Fibroblast of skin of left quadriceps (primary cell): Measurements from ENCODE around the gene CHRNA4.

ENCODE experiments used
- DNase-seq, 2 experiments: peaks; one replicate each; pipeline ENCODE4 v3.0.0-alpha.2; 2013; ENCODE audit warnings: low read depth in 2 of 2

The CHRNA4 gene

GRCh38 chr20:63334356-63334755, 26.8 kb downstream of the CHRNA4 start:
- no peak for DNase-seq

DNA sequence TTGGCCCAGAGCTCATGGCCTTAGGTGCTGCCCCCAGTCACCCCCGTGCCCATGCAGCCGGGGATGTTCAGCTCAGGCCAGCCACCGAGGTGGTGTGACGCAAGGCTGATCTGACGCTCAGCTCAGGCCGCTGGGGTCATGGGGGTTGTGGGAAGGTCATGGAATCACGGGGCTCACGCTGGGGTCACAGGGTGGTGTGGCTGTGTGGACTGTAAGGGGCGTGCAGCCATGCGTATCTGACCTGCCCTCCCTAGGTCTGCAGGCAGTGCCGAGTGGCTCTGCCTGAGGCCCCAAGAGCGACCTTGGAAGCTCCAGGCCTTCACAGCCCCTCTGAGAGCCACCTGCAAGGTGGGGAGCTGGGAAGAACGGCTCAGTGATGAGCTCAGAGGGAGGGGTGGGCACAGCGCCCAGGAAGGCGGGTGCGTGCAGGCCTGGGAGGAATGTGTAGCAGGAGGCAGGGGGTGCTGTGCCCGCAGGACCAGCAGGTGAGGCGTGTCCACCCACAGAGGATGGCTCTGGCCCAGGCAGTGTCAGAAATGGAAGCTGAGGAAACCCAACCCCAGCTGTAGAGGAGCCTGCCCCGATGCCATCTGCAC, 27.8 kb downstream of the CHRNA4 start:
- no peak for DNase-seq

- no peak for DNase-seq
Observed at GRCh38 chr20:63332488-63333240, 28.5 kb downstream of the CHRNA4 start.

DNA sequence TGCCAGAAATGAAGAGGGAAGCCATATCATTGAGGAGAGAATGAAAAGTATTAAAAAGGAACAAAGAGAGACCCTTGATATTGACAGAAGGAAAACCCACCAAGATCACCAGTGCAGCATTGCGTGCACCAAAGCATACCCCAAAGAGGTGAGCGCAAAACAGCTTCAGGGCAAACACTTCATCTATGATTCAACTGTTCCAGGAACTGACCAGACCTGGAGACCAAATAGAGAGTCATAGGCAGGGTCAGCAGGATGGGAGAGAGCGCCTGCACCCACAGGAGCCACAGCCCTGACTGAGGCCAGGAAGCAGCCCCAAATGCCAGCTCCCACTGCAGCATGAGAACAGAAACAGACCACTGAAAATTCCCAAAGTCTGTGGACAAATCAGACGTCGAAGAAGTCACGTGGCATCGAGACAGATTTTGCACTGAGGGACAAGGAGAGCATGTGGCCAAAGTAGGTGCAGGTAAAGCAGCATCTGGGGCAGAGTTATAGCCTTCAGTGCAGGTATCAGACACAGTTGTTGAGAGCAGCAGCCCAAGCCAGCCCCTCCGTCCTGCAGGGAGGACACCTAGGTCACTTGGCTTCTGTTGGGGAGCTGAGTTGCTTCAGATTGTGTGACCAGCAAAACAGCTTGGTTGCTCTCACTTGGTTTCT, 29.3 kb downstream of the CHRNA4 start:
- no peak for DNase-seq

DNA sequence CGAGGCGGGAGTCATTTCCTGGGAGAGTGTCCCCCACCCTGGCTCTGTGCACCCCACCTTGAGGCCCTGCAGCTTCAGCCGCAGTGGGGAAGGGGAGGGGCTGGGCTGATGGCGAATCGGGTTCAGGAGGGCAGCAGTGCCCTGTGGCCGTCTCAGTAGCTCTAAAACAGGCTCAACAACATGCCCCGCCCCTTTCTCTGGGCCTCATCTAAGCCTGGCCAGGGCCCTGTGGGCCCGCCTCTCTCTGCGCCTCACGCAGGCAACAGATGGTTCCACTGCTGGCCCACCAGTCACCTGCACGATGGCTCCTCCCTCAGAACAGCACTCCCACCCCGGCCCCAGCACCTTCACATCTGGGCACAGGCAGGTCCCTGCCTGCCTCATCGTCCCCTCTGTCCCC, 30.2 kb downstream of the CHRNA4 start:
- DNase-seq = no peak

DNA sequence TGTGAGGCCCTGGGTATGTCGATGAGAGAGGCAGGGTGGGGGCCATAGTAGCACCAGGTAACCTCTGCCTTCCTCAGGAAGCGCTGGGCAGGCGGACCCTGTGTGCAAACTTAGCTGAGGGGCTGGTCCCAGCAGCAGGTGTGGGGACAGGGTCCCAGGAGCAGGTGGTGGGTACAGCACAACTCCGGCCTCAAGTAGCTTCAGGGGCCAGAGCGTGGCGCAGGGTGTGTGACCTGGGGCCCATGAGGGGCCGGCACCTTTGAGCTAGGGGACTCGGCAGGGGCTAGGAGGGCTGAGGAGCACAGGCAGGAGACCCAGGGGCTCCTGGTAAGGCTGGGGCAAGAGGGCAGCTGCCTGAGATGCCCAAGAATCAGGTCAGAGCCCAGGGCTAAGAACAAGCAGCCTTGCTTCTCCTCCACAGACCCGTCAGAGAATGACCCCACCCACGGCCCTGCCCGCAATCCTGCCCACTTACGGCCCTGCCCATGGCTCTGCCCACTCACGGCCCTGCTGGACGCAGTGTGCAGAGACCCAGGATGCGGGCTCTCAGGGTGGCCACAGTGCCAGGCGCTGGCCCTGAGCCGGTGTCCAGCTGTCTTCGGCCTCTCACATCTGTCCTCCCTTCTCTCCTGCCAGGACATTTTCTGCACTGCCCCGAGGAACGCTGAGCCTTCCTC, 30.9 kb downstream of the CHRNA4 start:
- no peak for DNase-seq

DNA sequence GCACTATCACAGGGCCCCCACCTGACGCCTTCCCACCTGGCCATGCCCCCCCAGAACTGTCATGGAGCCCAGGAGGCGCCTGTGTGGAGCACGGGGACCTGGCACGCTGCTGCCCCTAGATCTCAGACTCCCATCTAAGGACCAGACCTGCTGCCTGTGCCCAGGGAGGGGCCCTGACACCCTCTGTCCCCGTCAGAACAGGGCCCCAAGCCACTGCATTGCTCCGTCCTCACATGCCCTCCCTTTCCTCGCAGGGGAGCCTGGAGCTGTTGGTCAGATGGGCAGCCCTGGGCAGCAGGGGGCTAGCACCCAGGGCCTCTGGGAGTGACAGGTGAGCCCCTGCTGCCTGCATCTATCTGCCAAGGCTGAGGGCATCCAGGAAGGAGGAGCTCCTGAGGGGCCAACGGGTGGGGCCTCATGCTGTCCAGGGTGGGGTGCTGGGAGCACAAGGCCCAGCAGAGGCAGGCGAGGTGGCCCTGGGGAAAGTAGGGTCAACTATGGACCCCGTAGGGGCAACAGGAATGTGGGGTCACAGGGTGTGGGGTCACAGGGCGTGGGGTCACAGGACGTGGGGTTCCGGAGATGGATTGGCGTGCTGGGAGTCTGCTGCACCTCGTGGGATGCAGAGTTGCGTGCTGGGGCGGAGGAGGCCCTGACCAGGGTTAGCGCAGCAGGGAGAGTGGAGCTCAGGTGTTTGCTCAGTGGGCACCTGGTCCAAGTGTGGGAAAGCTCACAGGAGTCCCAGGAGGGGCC, 31.6 kb downstream of the CHRNA4 start:
- no peak for DNase-seq

DNA sequence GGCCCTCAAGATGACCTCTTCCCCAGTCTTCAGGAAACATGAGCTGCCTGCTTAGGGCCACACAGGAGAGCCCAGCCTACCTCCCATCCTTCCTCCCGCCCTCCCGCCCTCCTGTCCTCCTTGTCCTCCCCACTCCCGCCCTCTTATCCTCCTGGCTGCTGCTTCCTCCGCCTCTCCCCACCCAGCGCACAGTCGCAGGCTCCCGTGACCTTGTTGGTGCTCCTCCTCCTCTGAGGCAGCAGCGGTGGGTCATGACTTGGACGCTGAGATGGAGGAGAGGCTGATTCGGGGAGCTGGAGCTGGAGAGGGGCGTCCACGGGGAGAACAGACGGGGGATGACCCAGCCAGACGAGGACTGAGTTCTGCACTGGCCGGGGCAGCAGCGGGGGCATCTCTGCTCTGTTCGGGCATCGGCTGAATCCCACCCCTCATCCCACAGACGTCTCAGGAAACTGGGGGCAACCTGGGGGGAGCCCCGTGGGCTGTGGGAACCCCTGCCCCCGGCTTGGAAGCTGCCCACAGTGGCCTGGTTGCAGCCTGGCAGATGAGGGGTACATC, 32.4 kb downstream of the CHRNA4 start:
- DNase-seq = no peak

DNA sequence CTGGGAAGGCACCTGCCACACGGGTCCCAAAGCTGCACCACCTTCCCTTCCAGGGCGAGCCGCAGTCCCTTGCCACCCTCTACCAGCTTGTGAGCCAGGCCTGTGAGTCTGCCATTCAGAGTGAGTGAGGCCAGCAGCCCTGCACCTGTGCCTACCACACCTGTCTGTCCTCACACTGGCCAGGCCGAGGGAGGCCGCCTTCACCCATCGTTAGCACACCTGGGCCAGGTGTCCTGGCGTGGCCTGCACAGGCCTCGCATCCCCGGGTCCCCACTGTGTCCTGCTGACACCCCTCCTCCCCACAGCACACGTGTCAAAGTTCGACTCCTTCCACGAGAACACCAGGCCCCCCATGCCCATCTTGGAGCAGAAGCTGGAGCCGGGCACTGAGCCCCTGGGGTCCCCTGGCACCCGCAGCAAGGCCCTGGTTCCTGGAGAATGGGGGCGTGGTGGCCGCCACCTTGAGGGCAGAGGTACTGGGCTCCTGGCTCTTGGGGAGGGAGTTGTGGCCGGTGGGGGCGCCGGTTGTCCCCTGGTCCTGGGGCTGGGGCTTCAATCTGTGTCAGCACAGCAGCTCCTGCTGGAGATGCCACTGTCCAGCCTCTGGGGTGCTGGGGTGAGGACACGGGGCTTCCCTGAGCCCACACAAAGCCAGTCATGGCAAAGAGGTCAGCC, 33.0 kb downstream of the CHRNA4 start:
- DNase-seq = no peak

DNA sequence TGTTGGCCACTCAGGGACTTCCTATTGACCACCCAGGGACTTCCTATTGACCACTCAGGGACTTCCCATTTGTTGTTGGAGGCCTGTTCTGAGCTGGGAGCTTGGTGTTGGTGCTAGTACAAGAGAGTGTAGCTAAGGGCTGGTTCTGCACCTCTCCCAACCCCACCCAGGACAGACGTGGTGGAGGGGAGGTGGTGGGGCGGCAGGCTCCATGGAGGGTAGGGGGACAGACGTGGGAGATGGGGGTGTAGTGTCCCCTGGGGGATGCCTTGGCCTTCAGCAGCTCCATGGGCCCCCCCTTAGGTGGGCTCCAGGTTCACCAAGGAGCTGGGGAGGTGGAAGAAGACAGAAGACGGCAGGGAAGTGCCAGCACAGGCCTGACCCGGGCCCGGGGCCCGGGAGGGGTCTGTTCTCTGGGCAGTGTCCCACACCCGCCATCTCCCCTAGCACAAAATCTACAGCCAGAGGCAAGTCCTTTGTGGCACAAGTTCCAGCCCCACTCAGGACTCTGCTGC, 33.9 kb downstream of the CHRNA4 start:
- no peak for DNase-seq

DNA sequence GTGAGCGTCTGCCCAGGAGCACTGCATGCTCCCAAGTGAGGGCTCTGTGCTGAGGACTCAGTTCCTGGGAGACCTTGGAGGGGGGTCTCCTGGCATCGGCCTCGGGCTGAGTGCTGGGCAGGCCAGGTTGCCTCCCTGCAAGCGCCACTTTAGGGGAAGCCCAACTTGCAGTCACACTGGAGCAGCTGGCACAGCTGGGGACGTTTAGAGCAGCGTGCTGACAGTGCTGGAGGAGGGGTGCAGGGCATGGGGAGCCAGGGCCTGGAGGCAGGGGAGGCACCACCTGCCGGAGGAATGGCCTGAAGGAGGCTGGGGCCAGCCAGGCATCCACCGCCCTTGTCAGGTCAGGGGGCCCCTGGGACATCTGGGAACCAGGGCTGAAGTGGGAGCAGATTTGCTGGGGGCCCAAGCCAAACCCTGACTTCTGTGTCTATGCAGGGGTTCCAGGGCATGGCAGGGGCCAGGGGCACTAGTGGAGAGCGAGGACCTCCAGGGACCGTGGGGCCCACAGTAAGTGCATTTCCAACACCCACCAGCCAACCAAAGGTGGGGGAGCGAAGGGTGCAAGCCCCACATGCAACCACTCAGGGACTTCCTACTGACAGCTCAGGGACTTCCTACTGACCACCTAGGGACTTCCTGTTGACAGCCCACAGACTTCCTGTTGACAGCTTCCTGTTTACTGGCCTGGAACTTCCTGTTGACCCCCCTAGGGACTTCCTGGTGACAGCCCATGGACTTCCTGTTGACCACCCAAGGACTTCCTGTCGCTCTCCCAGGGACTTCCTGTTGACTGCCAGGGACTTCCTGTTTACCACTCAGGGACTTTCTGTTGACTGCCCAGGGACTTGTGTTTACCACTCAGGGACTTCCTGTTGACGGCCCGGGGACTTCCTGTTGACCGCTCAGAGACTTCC, 34.6 kb downstream of the CHRNA4 start:
- DNase-seq = no peak

DNA sequence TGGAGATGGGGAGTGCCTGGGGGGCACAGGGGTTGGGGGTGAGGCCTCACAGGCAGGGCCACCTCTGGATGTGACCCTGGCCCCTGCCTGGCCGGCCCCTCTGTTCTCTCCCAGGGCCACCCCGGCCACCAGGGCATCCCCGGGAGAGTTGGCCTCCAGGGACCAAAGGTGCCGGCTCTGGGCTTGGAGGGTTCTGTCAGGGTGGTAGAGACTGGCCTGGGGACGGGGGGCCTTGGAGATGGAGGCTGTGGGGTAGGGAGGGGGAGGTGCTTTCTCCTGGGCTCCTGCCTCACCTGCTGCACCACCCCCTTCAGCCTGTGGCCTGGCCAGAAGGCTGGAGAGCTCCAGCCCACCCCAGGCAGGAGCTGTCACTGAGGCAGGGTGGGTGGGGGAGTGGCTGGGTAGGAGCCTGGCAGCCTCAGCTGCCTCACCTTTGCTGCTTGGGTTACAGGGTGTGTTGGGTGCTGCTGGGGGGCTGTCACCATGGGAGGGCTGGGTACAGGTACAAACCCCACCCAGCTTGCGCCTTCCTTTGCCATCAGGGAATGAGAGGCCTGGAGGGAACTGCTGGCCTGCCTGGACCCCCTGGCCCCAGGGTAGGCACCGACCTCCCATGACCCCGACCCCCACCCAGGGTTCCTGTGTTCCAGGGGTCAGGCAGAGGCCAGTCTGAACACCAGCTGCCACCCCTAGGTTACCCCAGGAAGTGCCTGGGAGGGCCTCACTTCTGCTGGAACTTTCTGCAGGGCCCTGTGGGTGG, 35.4 kb downstream of the CHRNA4 start:
- DNase-seq = no peak

- no peak for DNase-seq
Observed at GRCh38 chr20:63325021-63325471, 36.1 kb downstream of the CHRNA4 start.

DNA sequence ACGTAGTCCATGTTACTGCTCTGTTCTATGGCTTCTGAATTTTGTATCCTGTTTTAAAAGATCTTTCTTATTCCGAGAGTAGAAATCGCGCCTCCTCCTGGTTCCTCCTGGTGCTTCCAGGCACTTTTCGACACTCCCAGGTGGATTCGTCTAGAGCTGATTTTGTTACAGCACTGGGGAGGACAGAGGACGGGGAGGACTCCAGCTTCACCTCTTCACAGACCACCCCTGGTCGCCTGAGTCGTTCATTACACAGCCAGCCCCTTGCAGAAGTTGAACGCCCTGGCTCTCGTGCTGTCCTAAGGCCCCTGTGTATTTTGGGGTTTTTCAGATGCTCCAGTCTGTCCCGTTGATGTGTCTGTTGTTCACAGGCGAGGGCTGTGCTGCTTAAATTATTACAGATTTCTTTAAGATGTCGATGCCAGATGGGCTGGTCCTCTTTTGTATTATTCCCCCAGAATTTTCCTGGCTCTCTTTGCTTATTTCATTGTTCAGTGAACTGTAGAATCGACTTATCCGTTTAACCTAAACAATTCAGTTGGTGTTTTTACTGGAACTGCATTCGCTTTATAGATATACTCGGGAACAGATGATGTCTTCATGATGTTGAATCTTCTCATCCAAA, 37.7 kb downstream of the CHRNA4 start:
- no peak for DNase-seq

DNA sequence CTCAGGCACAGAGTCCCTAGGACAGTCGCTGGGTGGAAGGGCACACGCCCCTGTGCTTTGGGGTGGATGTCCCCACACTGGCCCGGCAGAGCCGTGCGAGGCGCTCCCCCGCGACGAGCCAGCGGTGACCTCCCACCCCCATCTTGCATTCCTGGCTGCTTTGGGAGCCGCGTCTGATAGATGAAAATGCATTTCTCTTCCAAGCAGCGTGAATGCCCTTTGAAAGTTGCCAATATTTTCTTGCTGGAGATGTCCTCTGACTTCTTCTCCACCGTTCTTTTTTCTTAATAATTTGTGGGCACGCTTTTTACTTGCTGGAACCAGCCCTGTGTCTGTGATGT, 38.2 kb downstream of the CHRNA4 start:
- no peak for DNase-seq

DNA sequence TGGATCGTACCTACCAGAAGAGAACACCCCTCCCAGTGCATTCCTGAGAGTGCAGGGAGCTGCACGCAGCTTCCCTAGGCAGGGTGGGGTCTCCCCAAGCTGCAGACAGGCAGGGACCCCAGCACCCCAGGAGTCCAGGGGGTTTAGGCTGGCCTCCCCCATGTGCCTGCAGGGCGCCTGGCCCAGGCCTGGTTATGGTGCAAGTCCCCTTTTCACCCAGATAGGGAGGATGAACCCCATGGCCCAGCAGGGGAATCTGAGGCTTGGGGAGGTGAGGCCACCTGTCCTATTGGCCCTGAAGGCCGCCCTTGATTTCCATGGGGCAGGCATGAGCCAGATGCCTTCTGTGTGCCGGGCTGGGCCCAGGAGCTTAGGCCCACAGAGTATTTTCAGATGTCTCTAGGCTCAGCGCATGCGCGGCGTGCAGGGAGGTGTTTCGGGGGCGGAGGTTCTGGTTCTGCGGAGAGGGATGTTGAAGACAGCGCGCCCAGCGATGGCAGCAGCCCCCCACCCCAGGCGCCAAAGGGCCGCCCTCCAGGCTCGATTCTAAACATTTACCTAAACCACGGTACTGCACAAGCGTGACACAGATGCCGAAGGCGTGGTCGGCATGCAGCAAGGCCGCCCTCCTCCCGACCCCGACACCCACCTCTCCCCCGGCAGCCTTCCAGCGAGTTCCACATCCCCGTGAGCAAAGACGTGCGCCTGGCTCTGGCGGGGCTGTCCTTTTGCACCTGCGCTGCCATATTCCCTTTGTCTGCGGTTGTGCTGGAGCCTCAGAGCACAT, 38.8 kb downstream of the CHRNA4 start:
- DNase-seq = no peak

DNA sequence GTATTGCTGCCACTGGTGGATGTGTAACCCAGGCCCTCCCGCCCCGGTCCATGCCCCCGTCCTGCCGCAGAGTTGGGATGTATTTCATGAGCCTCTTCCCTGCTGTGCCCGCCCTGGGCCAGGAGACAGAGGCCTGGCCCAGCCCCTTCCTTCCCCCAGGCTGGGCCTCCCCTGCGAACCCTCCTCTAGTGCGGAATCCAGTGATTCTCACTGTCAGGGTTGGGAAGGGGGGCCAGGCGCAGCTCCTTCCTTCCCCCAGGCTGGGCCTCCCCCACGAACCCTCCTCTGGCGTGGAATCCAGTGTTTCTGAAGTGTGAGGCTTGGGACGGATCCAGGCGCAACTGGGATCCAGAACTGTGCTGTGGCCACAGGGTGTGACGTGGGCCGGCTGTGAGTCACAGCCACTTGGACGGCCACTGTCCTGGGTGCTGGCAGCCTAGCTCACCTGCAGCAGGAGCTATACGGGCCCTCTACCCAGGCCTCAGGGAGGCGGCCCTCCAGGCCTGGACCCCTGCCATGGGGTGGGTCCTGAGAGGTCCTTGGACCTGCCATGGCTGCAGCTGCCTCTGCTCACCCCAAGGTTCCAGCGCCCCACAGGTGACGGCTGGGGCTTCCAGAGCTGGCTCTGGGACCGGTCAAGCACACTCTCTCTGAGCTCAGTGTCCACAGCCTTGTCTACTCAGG, 39.9 kb downstream of the CHRNA4 start:
- no peak for DNase-seq
